ENCODE results near the gene ABHD16A.

Gene ABHD16A

DNA sequence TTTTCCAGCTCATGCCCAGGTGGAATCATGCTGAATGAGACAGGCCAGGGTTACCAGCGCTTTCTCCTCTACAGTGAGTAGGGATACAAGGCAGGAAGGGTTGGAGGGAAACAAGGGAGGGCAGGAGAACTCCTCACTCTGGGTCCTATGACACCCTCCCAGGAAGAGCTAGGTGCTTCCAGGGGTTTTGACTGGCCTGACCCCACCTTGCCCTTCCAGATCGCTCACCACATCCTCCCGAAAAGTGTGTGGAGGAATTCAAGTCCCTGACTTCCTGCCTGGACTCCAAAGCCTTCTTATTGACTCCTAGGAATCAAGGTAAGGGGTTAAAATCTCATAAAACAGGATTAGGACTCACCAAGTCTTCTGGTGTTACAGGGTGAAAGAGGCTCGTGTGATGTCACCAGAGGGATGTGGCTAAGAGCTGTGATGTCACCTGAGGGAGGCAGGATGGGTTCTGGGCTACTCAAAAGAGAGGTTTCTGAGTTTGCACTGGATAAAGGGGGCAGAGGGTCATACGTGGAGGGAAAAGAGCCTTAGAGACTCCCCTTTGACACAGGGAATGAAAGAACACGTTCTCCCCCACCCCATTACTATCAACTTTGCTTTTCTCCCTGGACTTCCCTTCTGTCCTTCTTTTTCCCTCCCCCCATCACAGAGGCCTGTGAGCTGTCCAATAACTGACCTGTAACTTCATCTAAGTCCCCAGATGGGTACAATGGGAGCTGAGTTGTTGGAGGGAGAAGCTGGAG, 45.5 kb downstream of the ABHD16A start:
- Mint-ChIP-seq H3K4me1 (ENCODE audit: low read depth) (peaks cover 59% of the 10 kb centered on the region), H3K27ac (peak overlapping the region; percentile 72), H3K4me3 (peak overlapping the region; percentile 94), H3K27me3 (no peaks in the 10 kb centered on the region), H3K36me3 (peaks cover 6% of the 10 kb centered on the region), H3K9me3 (ENCODE audit: low read depth) (no peaks in the 10 kb centered on the region)

DNA sequence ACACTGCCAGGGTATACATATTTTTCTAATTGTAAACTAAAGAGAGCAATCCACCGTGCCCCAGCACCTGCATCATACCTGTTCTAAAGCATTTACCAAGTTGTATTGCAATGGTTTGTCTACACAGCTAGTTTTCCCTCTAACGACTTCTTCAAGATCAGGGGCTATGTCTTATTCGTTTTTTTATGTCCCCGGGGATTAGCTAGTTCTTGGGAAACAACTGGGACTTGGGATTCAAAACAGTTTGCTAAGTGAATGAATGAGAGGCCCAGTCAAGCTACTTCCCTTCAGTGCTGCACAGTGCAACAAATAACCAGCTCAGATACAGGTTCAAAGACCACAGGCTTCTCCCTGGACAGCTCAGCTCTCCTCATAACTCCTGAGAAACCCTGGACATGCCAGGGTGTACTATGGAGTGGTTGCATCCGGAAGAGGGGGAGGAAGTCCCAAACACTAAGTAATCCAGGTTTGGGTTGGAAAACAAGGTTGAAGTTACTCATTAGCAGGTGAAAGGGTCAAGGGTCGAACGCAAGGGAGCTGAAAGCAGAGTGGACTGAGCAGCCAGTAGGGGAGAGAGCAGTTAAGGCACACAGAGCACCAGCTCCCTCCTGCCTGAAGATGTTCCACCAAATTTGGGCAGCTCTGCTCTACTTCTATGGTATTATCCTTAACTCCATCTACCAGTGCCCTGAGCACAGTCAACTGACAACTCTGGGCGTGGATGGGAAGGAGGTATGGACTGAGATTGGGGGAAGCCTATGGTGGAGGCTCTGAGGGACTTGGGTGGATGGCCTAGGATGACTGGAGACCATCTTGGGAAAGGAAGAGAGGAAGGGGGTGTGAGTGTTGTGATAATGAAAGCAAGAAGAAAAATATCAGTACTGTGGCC, 47.5 kb downstream of the ABHD16A start, which contains the start of gene APOM:
Gene APOM (plus strand): TSS at position 546 of the 889 bp plus-strand sequence. CDS start 73 bp downstream, at position 619.
- H3K36me3 Mint-ChIP-seq: peaks cover 7% of the 10 kb centered on the region
- peaks cover 60% of the 10 kb centered on the region for H3K4me1 Mint-ChIP-seq (ENCODE audit: low read depth)
- no peaks in the 10 kb centered on the region for H3K27me3 Mint-ChIP-seq
- H3K27ac Mint-ChIP-seq: peak within 1 kb of the TSS; percentile 85
- H3K4me3 Mint-ChIP-seq: peak within 1 kb of the TSS; percentile 2
- no peaks in the 10 kb centered on the region for H3K9me3 Mint-ChIP-seq (ENCODE audit: low read depth)

DNA sequence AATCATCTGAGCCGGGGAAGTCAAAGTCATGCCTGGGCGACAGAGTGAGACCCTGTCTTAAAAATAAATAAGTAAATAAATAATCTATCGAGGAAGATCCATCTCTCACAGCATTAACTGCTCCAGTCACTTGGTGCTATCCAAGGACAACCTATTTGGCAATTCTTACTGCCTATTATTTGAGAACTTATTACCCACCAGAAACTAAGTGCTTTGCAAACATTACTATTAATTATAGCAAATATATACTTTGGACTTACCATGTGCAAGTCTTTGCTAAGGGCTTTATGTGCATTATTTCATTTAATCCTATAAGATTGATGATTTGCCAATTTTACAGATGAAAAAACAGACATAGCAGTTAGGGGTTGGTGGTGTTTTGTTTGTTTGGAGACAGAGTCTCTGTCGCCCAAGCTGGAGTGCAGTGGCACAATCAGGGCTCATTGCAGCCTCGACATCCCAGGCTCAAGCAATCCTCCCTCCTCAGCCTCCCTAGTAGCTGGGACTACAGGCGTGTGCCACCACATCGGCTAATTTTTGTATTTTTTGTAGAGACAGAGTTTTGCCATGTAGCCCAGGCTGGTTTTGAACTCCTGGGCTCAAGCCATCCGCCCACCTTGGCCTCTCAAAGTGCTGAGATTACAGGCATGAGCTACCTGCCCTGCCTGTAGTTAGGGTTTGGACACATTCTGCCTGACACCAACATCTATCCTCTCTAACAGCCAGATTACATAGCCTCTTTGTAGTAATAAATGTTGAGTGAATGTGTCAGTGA, 48.4 kb downstream of the ABHD16A start:
- no peak overlapping the region for H3K4me3 Mint-ChIP-seq
- H3K9me3 Mint-ChIP-seq (ENCODE audit: low read depth): no peaks in the 10 kb centered on the region
- peaks cover 7% of the 10 kb centered on the region for H3K36me3 Mint-ChIP-seq
- H3K27ac Mint-ChIP-seq: no peak overlapping the region
- H3K4me1 Mint-ChIP-seq (ENCODE audit: low read depth): peaks cover 57% of the 10 kb centered on the region
- no peaks in the 10 kb centered on the region for H3K27me3 Mint-ChIP-seq

DNA sequence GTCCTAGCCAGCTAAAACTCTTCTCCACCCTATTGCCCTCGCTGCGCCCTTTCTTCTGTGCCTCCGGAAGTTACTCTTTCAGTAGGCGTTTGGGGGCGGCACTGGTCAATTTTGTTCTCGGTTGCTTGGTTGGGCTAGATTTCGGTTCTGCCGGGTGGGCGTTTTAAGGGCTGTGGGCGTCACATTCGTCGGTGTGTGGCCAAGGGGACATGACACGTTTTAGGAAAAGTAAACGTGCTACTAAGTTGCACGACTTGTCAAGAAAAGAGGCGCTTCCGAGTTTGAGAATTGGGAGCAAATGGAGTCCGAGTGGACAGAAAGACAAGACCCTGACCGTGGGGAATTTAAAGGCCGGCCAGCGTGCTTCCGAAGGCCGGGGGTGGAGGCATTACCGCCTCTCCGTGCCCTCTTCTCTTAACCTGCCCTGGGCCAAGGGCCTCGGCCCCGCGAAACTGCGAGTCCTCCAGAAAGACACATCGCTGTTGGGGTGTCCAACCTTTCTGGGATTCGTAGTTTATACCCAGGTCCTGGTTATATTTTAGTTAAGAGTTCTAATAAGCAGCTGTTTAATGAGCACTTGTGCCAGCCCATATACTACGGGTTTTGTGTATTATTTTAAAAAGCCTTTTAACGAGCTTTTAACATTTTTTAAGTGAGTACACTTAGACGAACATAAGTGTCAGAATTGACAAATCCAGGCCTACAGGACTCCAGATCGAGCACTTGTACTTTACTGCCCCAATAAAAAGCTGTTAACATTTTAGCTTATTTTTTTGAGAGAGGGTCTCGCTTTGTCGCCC, 50.0 kb downstream of the ABHD16A start:
- Mint-ChIP-seq H3K27ac (peak overlapping the region; percentile 99), H3K9me3 (ENCODE audit: low read depth) (no peaks in the 10 kb centered on the region), H3K27me3 (no peaks in the 10 kb centered on the region), H3K4me1 (ENCODE audit: low read depth) (peaks cover 46% of the 10 kb centered on the region), H3K4me3 (peak overlapping the region; percentile 98), H3K36me3 (peaks cover 9% of the 10 kb centered on the region)

DNA sequence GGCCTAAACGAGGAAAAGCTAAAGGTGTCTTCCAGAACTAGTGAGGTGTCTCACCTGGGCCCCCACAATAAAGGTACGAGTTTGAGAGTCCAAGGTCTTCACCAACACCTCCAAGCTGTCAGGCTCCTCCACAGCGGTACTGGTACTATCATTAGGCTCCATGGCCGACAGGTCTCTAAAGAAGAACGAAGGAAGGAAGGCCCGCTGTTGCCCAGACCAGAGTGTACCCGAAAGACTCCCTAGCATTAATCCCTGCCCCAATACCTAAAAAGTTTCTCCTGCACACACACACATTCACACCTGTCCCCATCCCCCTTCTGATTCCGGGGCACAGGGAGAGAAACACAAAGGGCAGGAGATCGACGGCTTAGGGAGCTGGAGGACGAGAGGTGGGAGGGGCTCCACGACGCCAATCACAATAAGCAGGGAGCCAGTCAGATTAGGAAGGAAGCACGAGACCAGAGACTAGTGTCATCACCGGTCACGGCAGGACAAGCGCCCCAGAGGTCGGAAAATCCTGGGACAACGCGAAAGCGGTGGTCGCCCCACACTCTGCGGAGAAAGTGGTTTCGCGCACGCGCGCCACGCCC, 51.4 kb downstream of the ABHD16A start:
- Mint-ChIP-seq H3K4me3 (peak overlapping the region; percentile 98), H3K4me1 (ENCODE audit: low read depth) (peaks cover 35% of the 10 kb centered on the region), H3K36me3 (peaks cover 5% of the 10 kb centered on the region), H3K9me3 (ENCODE audit: low read depth) (no peaks in the 10 kb centered on the region), H3K27me3 (no peaks in the 10 kb centered on the region), H3K27ac (peak overlapping the region; percentile 99)

DNA sequence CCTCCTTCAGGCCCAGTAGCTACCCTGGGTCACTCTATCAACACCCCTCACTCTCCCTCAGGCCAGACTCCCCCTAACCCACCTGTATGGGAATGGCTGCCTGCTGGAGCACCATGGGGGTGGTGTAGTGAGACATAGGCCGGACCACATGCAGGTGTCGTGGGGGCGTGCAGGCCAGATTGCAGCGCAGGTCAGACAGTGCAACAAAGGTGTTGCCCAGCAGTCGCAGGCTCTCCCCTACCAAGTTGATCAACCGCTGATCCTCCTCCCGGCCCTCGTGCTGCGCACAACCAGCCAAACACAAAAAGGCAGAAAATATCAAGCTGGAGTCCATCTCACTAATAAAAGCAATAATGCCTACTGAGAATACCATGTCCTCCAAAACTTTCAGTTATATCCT, 57.8 kb downstream of the ABHD16A start:
- H3K27ac Mint-ChIP-seq: no peak overlapping the region
- H3K27me3 Mint-ChIP-seq: no peaks in the 10 kb centered on the region
- H3K4me1 Mint-ChIP-seq (ENCODE audit: low read depth): peaks cover 14% of the 10 kb centered on the region
- H3K36me3 Mint-ChIP-seq: peaks cover 5% of the 10 kb centered on the region
- no peaks in the 10 kb centered on the region for H3K9me3 Mint-ChIP-seq (ENCODE audit: low read depth)
- H3K4me3 Mint-ChIP-seq: no peak overlapping the region

DNA sequence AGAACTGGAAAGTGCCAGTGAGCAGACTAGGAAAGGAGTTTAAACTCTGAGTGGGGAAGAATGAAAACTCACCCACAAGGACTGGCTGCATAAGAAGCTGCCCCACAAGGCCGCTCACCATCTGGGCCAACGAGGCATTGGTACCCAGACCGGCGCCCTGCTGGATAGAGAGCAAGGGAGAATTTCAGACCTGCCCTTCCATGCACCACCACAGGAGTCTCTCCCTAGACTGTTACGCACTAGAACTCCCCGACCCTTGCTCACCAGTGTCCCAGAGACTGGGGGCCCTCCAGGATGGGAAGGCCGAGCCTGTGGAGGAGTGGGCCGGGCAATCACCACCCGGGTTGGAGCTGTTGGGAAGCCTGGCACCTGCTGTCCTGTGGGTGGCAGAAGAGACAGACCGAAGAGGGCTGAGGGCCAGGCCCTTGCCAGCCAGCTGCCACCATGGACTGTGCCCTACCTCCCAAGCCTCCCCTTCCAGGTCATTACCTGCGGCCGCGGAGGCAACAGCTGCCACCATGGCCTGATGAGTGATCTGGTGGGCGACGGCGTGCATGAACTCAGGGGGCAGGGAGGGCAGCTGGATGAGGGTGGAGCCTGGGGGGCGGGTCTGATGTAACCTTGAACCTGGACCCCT, 59.2 kb downstream of the ABHD16A start:
- H3K9me3 Mint-ChIP-seq (ENCODE audit: low read depth): no peaks in the 10 kb centered on the region
- peaks cover 2% of the 10 kb centered on the region for H3K36me3 Mint-ChIP-seq
- no peak overlapping the region for H3K4me3 Mint-ChIP-seq
- no peaks in the 10 kb centered on the region for H3K27me3 Mint-ChIP-seq
- H3K4me1 Mint-ChIP-seq (ENCODE audit: low read depth): peaks cover 5% of the 10 kb centered on the region
- peak overlapping the region; percentile 6 for H3K27ac Mint-ChIP-seq

DNA sequence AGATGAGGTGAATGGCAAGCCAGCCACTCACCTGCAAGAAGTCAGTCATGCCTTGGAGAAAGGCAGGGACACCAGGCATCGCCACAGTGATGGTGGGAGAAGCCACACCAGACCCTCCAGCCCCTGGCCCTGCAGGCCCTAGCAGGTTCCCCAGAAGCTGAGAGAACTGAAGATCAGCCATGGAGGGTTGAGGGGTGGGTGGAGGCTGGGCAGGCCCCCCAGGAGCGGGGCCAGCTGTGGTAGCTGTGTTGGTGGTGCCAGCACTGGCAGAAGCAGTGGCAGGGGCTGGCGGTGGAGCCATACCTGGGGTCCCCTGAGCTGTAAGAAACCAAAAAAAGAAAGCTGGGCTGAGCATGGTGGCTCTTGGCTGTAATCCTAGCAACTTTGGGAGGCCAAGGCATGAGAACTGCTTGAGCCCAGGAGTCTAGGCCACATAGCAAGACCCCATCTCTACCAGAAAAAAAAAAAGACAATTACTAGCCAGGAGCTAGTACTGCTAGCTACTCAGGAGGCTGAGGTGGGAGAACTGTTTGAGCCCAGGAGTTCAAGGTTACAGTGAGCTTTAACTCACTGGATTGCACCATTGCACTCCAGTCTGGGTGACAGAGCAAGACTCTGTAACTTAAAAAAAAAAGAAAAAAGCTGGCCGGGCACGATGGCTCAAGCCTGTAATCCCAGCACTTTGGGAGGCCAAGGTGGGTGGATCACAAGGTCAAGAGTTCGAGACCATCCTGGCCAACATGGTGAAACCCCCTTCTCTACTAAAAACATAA, 60.1 kb downstream of the ABHD16A start:
- no peak overlapping the region for H3K4me3 Mint-ChIP-seq
- H3K4me1 Mint-ChIP-seq (ENCODE audit: low read depth): peaks cover 5% of the 10 kb centered on the region
- no peak overlapping the region for H3K27ac Mint-ChIP-seq
- peaks cover 2% of the 10 kb centered on the region for H3K36me3 Mint-ChIP-seq
- H3K27me3 Mint-ChIP-seq: no peaks in the 10 kb centered on the region
- no peaks in the 10 kb centered on the region for H3K9me3 Mint-ChIP-seq (ENCODE audit: low read depth)

DNA sequence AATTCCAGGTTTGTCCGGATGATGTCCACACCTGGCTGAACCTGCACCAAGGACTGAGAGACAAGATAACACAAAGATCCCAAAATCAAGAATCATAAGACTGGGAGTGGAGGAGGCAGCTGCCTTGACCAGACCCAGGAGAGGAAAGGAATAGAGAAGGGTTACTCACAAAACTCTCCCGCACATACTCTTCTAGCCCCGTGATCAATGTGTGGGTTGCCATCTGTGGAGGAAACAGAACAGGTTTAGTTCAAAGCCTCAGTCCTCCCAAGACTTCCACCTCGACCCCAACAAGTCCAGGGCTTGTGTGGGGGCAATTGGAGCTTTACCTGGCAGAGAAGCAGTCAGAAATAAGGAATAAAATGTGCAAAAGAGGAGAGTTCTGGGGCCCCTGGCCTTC, 61.8 kb downstream of the ABHD16A start:
- Mint-ChIP-seq H3K27me3 (no peaks in the 10 kb centered on the region), H3K36me3 (peaks cover 2% of the 10 kb centered on the region), H3K4me1 (ENCODE audit: low read depth) (peaks cover 5% of the 10 kb centered on the region), H3K4me3 (no peak overlapping the region), H3K27ac (peak overlapping the region; percentile 64), H3K9me3 (ENCODE audit: low read depth) (no peaks in the 10 kb centered on the region)

DNA sequence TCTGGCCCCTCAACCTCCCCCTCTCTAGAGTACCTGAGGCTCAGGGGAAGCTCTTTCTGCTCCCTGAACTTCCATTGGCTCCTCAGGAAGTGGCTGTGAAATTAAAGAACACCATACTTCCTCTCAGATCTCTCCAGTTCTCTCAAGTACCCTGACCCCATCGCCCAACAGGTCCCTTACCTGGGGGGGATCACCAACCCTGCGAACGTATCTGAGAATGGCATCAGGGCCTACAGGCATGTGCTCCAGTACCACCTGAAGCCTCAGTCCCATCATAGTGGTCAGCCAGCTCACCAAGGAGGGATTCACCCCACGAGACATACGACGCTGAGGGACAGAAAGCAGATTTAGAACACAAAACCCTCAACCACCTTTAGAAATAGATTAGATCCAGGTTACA, 62.5 kb downstream of the ABHD16A start:
- Mint-ChIP-seq H3K4me1 (ENCODE audit: low read depth) (peaks cover 5% of the 10 kb centered on the region), H3K36me3 (peaks cover 5% of the 10 kb centered on the region), H3K27ac (peak overlapping the region; percentile 51), H3K4me3 (no peak overlapping the region), H3K27me3 (no peaks in the 10 kb centered on the region), H3K9me3 (ENCODE audit: low read depth) (no peaks in the 10 kb centered on the region)

DNA sequence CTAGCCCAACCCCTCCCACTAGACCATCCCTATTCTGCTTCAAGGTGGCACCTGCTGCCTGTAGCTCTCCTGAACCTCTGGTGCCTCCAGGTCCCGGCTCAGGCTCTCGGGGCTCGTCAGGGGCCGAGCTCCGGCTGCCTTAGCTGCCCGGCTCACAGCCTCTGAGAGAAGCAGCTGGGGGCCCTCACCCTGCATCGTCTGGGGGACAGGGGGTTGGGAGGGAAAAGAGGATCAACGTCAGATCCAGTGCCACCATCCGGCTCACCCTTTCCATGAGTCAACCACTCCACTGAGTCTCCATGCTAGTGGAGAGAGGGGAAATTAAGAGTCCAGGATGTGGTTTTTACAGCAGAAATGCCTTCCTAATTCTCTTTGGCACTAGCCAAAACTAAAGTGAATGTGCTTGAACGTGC, 63.7 kb downstream of the ABHD16A start:
- H3K4me3 Mint-ChIP-seq: no peak overlapping the region
- no peaks in the 10 kb centered on the region for H3K9me3 Mint-ChIP-seq (ENCODE audit: low read depth)
- H3K36me3 Mint-ChIP-seq: peaks cover 5% of the 10 kb centered on the region
- H3K27me3 Mint-ChIP-seq: no peaks in the 10 kb centered on the region
- no peaks in the 10 kb centered on the region for H3K4me1 Mint-ChIP-seq (ENCODE audit: low read depth)
- H3K27ac Mint-ChIP-seq: peak overlapping the region; percentile 41

DNA sequence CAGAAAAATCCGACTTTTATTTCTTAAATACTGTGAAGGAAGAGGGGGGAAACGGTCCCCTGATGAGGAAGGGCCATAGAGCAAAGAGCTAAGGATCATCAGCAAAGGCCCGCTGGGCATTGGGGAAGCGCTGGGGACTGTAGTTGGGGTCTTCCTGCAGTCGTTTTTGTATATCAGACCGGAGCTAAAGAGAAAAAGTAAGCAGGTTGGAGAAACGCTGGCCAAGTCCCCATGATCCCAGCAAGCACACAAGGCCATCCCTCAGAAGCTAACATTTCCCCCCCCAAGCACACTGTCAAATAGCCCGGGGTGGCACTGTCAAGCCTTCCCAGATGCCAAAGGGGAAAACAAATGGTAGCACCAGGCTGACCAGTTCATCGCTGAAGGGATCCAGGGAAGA, 64.1 kb downstream of the ABHD16A start:
- Mint-ChIP-seq H3K27me3 (no peaks in the 10 kb centered on the region), H3K9me3 (ENCODE audit: low read depth) (no peaks in the 10 kb centered on the region), H3K27ac (peak overlapping the region; percentile 16), H3K4me1 (ENCODE audit: low read depth) (no peaks in the 10 kb centered on the region), H3K36me3 (peaks cover 5% of the 10 kb centered on the region), H3K4me3 (no peak overlapping the region)
